Motor neuron (in vitro differentiated cells): ENCODE results near the gene DOK6. TPM values are rescaled to one million over a fixed set of nuclear protein-coding genes. Genes with fewer than 3 reads are reported as not detected.

Experiments used
- ATAC-seq, 8 experiments: fragments of 200-7000 bp; cut with Tn5 transposase; replicated peaks in 6 of 8; 2 replicates each; pipeline ENCODE4 v1.8.0; 2021; ENCODE audit warnings: mild to moderate bottlenecking in 8 of 8, moderate library complexity in 8 of 8
- H3K27ac ChIP-seq, 2 donors: fragments of 250-450 bp; sonication (Bioruptor Pico); 2 replicates each; pipeline ENCODE4 v1.9.0; 2021; ENCODE audit warnings: antibody characterized with exemption in 2 of 2, mild to moderate bottlenecking in 2 of 2, moderate library complexity in 1 of 2
- H3K4me1 ChIP-seq, 2 donors: fragments of 250-450 bp; sonication (Bioruptor Pico); replicated peaks in 1 of 2; 2 replicates each; pipeline ENCODE4 v1.6.1; 2021; ENCODE audit warnings: antibody characterized with exemption in 2 of 2, mild to moderate bottlenecking in 2 of 2, moderate library complexity in 1 of 2
- H3K4me3 ChIP-seq, 5 donors: fragments of 250-450 bp; sonication (Bioruptor Pico); 2 replicates each; pipeline ENCODE4 v1.9.0; 2021; ENCODE audit warnings: antibody characterized with exemption in 5 of 5, mild to moderate bottlenecking in 5 of 5, moderate library complexity in 4 of 5
- WGBS, 10 experiments: fragments of 450-650 bp; shearing (Covaris generic); methylation state at CpG; one replicate each; pipeline ENCODE4 v1.0.0; 2022; 5-methylcytosine and 5-hydroxymethylcytosine counted together
- in situ Hi-C, 9 experiments: fragments of 400-800 bp; cut with MboI; loops; one replicate each; pipeline ENCODE4 v1.15.0; 2021; ENCODE audit warnings: low sequenced_read_pairs in 9 of 9, low pct_unique_long_range_greater_than_20kb in 2 of 9; ENCODE audit not compliant: unreplicated experiment in 9 of 9
- total RNA-seq, 8 experiments: library from RNA; unstranded; fragments of 300-600 nt; gene quantifications; 2 replicates each; pipeline versions ENCODE4 v1.2.3 to v1.2.4, GENCODE V29; 2022

The DOK6 gene
- total RNA-seq, 8 experiments from 2014 or later = 4.8 to 13.8 (median 11.3) TPM

GRCh38 chr18:69397096-69397495 lies 3.6 kb upstream of the DOK6 start:
- Histone ChIP-seq H3K4me3 (no peak overlapping the region), H3K27ac (no peak overlapping the region), H3K4me1 (peaks cover 5 to 9% of the 10 kb centered on the region in 2 donors)
- peak in 5 of 8 experiments; percentile 4 to 39 (median 10) for ATAC-seq
- in situ Hi-C loops = no loop called here
- WGBS, 10 experiments = 26 to 100% (median 55%) methylated on average over 1 to 7 of the region's 7 CpGs; no CpG with 5 or more reads in 2 of the 10 experiments

GRCh38 chr18:69399253-69399652 lies 1.4 kb upstream of the DOK6 start:
- peak in 1 of 8 experiments; percentile 4 for ATAC-seq
- peak overlapping the region in 1 of 5 donors; percentile 72 for H3K4me3 ChIP-seq
- no peak overlapping the region for H3K27ac ChIP-seq
- H3K4me1 ChIP-seq = peaks cover 12 to 20% of the 10 kb centered on the region in 2 donors
- WGBS, 10 experiments = 0 to 71% (median 45%) methylated on average over 1 to 3 of the region's 3 CpGs
- in situ Hi-C loops = no loop called here

- ATAC-seq = peak in 2 of 8 experiments; percentile 43 to 44
- H3K4me3 ChIP-seq = peak overlapping the region; percentile 66 to 91 (median 72)
- H3K4me1 ChIP-seq = peaks cover 12 to 20% of the 10 kb centered on the region in 2 donors
- in situ Hi-C loops = no loop called here
- 0% methylated on average over 10 of the region's 47 CpGs; no CpG with 5 or more reads in 9 of the 10 experiments for WGBS, 10 experiments
- H3K27ac ChIP-seq = peak overlapping the region; percentile 78 to 95
Observed at GRCh38 chr18:69400976-69401225, 213 bp downstream of the DOK6 start.

GRCh38 chr18:69401226-69401971 lies 711 bp downstream of the DOK6 start:
- Histone ChIP-seq H3K4me3 (peak overlapping the region; percentile 66 to 91 (median 72)), H3K27ac (peak overlapping the region; percentile 78 to 95), H3K4me1 (peaks cover 12 to 20% of the 10 kb centered on the region in 2 donors)
- in situ Hi-C loops = no loop called here
- peak; percentile 1 to 25 (median 10) for ATAC-seq
- WGBS, 10 experiments = 0 to 7% (median 1%) methylated on average over 1 to 9 of the region's 66 CpGs; no CpG with 5 or more reads in 4 of the 10 experiments

- Histone ChIP-seq H3K27ac (peak overlapping the region in 1 of 2 donors; percentile 78), H3K4me1 (peaks cover 12 to 20% of the 10 kb centered on the region in 2 donors), H3K4me3 (peak overlapping the region; percentile 66 to 91 (median 72))
- in situ Hi-C loops = no loop called here
- 0 to 46% (median 12%) methylated on average over 1 to 7 of the region's 19 CpGs; no CpG with 5 or more reads in 4 of the 10 experiments for WGBS, 10 experiments
- ATAC-seq = peak in 1 of 8 experiments; percentile 1
Observed at GRCh38 chr18:69401972-69402532, 1.4 kb downstream of the DOK6 start.

GRCh38 chr18:69402533-69402989 lies 1.9 kb downstream of the DOK6 start:
- in situ Hi-C loops = no loop called here
- no peak overlapping the region for H3K27ac ChIP-seq
- WGBS, 10 experiments = 2 to 90% (median 17%) methylated on average over 1 to 10 of the region's 20 CpGs; no CpG with 5 or more reads in 2 of the 10 experiments
- H3K4me1 ChIP-seq = peaks cover 12 to 20% of the 10 kb centered on the region in 2 donors
- peak in 1 of 8 experiments; percentile 13 for ATAC-seq
- H3K4me3 ChIP-seq = peak overlapping the region; percentile 66 to 91 (median 72)

- H3K4me3 ChIP-seq = no peak overlapping the region
- in situ Hi-C loops = no loop called here
- no peak for ATAC-seq
- H3K4me1 ChIP-seq = peaks cover 0 to 3% of the 10 kb centered on the region in 2 donors
- H3K27ac ChIP-seq = no peak overlapping the region
- WGBS, 10 experiments = 60 to 91% (median 80%) methylated on average over 1 of the region's 1 CpG; no CpG with 5 or more reads in 3 of the 10 experiments
Observed at GRCh38 chr18:69408522-69408921, 7.8 kb downstream of the DOK6 start.

GRCh38 chr18:69411199-69411598 lies 10.5 kb downstream of the DOK6 start:
- Histone ChIP-seq H3K4me3 (no peak overlapping the region), H3K27ac (no peak overlapping the region), H3K4me1 (no peaks in the 10 kb centered on the region)
- ATAC-seq = no peak
- in situ Hi-C loops = no loop called here

GRCh38 chr18:69414184-69414583 lies 13.5 kb downstream of the DOK6 start:
- no peaks in the 10 kb centered on the region for H3K4me1 ChIP-seq
- H3K4me3 ChIP-seq = no peak overlapping the region
- WGBS, 10 experiments = 17 to 100% (median 86%) methylated on average over 1 of the region's 1 CpG; no CpG with 5 or more reads in 1 of the 10 experiments
- in situ Hi-C loops = no loop called here
- H3K27ac ChIP-seq = no peak overlapping the region
- ATAC-seq = no peak

- ATAC-seq = peak in 1 of 8 experiments; percentile 29
- in situ Hi-C loops = no loop called here
- H3K4me3 ChIP-seq = no peak overlapping the region
- H3K27ac ChIP-seq = no peak overlapping the region
- peaks cover 0 to 3% of the 10 kb centered on the region in 2 donors for H3K4me1 ChIP-seq
Observed at GRCh38 chr18:69432847-69433246, 32.2 kb downstream of the DOK6 start.

- no peak for ATAC-seq
- Histone ChIP-seq H3K4me3 (no peak overlapping the region), H3K4me1 (no peaks in the 10 kb centered on the region), H3K27ac (no peak overlapping the region)
- WGBS, 10 experiments = 83 to 100% (median 100%) methylated on average over 1 to 2 of the region's 2 CpGs; no CpG with 5 or more reads in 2 of the 10 experiments
- in situ Hi-C loops = no loop called here
Observed at GRCh38 chr18:69435000-69435399, 34.3 kb downstream of the DOK6 start.

- no peak overlapping the region for H3K27ac ChIP-seq
- 8 to 93% (median 82%) methylated on average over 2 to 4 of the region's 4 CpGs; no CpG with 5 or more reads in 1 of the 10 experiments for WGBS, 10 experiments
- no peak overlapping the region for H3K4me3 ChIP-seq
- no peaks in the 10 kb centered on the region for H3K4me1 ChIP-seq
- no peak for ATAC-seq
- in situ Hi-C loops = no loop called here
Observed at GRCh38 chr18:69444221-69444620, 43.5 kb downstream of the DOK6 start.

GRCh38 chr18:69447886-69448285 lies 47.2 kb downstream of the DOK6 start:
- 20 to 100% (median 94%) methylated on average over 1 of the region's 1 CpG; no CpG with 5 or more reads in 4 of the 10 experiments for WGBS, 10 experiments
- in situ Hi-C loops = no loop called here
- Histone ChIP-seq H3K4me3 (no peak overlapping the region), H3K4me1 (no peaks in the 10 kb centered on the region), H3K27ac (no peak overlapping the region)
- no peak for ATAC-seq
